ENCODE measurements around the gene CCM2. TPM values are rescaled to one million over a fixed set of nuclear protein-coding genes. Genes with fewer than 3 reads are reported as not detected.

Gene CCM2
- 40.9 and 45.1 TPM in 2 replicates for total RNA-seq

DNA sequence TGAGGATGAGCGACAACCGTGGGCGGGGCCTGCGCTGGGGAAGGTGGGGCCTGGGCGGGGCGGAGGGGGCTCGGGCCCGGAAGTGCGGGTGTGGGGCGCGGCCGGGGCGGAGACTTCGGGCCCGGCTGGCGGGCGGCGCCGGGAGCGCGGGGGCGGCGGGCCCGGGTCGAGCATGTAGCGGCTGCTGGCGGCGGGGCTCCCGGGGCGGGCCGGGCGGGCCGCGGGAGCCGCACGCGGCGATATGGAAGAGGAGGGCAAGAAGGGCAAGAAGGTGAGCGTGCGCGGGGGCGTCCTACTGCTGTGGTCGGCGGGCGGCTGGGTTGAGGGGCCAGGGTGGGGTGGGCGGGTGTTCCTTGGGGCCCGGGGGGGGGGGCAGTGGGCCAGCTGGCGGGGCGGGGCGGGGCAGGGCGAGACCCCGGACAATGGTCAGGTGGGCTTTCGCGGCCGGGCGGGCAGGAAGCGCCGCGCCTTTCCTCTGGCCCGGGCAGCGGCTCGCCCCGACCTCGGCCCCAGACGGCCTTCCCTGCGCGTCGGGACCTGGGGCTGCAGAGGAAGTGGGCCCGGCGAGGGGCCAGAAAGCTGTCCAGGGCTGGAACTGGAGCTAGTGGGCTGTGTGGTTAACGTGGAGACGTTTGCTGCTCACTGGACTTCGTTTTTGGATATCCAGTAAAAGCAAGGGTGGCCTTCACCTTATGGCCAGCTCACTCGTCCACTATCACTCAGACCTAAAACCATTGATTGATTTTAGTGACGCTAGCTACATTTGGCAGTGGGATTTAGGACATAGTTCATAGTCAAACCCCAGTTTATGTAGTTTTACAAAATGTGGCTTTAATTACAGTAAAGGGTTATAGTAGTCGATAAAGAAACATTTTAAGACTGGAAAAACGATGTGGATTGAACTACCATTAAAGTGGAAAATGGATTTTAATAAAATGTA, at the start of gene CCM2:
Gene CCM2, plus strand, starts transcription at position 109 of the 940 bp plus-strand sequence. Its CDS starts 133 bp downstream, at position 242.

DNA sequence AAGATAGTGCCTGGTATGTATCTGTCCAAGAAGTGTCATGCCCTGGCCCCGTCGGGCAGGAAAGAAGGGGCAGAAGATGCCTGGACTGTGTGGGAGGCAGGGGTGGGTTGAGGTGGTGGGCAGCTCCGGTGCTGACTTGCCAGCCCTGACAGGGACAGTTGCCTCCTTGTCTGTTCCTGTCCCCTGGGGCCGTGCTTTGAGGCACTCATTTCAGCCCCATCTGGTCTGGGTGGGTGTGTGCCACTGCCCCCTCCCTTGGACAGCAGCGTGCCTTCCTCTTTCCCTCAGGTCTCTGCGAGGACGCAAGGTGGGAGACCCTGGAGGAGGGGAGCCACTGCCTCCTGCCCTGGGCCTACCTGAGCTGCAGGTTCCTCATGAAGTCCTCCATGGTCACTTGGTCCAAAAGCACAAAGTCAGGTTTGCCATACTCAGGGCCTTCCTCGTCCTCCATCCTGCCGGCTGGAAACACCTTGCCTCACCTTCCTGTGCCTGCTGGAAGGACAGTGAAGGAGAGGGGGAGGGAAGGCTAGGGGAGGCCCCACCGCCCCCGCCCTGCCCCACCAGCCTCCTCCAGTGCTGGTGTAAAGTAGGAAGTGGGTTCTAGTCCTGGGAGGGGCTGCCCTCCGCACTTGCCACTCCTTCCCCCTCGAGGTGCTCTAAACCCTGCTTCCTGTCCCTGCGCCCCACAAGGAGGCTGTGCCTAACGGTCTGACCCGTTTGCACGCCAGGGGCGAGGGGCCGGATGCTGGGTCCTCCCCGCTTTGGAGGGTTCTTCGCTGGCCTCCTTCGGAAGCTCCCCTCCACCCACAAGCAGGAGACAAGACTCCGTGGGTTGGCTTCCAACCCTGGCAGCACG, 21.3 kb upstream of the CCM2 start, which contains the start of gene MYO1G:
Gene MYO1G, minus strand, starts transcription at position 505 of the 856 bp plus-strand sequence. Its CDS starts 54 bp downstream, at position 451.

DNA sequence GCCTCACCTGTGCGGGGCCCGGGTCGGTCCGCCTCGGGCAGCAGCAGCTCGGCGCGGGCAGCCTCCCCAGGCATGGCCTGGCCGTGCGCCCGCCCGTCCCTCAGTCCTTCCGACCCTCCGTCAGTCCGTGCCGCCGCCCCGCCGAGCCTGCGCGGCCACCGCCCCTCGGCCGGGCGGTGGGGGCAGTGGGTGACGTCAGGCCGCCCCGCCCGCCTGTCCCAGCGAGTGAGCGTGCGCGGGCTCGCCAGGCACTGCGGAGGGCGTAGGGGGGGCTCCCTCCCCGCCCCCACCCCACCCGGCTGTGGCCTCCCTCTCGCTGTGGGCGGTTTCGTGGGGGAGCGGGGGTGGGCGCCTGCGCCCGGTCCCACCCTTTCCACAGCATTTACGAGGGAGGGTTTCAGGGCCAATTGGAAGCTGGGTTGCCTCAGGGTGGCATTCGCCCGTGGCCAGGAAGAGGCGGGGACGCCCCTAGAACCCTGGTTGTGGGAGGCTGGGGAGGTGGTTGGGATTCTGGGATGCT, 88.9 kb downstream of the CCM2 start, which contains the start of gene NACAD:
Gene NACAD, minus strand, starts transcription at position 149 of the 520 bp plus-strand sequence. Its CDS starts 75 bp downstream, at position 74.

DNA sequence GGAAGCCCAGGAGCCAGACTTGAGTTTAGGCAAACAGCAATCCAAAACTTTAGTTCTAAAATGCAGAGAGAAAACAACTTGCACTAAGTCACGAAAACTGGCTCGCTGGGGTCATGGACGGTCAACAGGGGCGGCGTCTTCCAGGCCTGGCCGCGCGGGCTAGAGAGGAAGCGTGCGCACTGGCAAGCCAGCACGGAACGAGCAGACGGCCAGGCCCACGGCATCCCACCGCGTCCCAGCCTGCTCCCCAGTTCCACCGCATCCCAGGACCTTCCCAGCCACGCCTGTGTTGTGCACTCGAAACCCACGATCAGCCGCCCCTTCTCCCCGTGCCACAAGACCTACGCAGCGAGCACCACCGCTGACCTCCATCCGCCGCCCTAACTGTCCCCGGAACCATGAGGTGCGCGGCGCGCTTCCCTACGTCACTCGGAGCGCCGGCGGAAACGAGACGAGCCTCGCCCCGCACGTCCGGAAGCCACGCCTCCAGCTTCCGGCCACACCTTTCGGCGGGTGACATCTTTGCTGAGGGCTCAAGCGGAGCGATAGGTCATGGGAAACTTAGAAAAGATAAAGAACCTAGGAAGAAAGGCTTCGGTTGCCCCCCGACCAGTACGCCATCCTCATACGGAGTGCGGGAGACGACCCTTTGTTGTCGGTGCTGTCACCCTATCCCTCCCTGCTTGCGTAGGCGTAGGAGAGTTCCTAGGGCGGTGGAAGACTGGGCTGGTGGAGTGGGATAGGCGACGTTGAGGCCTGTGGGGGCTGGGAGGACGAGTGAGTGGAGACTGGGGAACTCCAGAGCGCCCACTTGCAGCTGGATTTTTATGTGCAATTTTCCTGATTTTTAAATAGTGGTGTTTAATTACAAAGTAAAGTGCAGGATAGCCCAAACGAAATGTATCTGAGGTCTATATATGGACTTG, 111.6 kb downstream of the CCM2 start, which contains the start of gene TBRG4:
Gene TBRG4, minus strand, starts transcription at position 400 of the 926 bp plus-strand sequence. CDS start 2,460 bp downstream, outside the sequence.

Other genes with a start within 250 kb of the CCM2 start
- gene PPIA, start 203.5 kb upstream of the CCM2 start, total RNA-seq: 2,178 and 2,747 TPM in 2 replicates
- 61.4 and 72.5 TPM in 2 replicates for gene H2AZ2, start 152.1 kb upstream of the CCM2 start, total RNA-seq
- gene PURB, start 114.7 kb upstream of the CCM2 start, total RNA-seq: 15.7 and 20.9 TPM in 2 replicates
- under 0.01 and 0.43 TPM in 2 replicates for gene MYO1G, start 21.2 kb upstream of the CCM2 start, total RNA-seq
- gene NACAD, start 88.8 kb downstream of the CCM2 start, total RNA-seq: under 0.01 and 0.96 TPM in 2 replicates
- 106 and 129 TPM in 2 replicates for gene TBRG4, start 111.5 kb downstream of the CCM2 start, total RNA-seq
- 0.21 TPM in 1 of 2 replicates, not detected in the other for gene RAMP3, start 157.6 kb downstream of the CCM2 start, total RNA-seq

Data from tracheal epithelial cell (primary cell).